ENCODE results near the gene THY1.

GRCh38 chr11:119406005-119406404 lies 17.0 kb downstream of the THY1 start:
- TF ChIP-seq CTCF (conservative IDR thresholded peaks at IDR 0.05; ENCODE audit: low read length) (no peak), EZH2phosphoT487 (IDR thresholded peaks at IDR 0.05; ENCODE audit: borderline replicate concordance, low read depth, low read length) (no peak)

Data from OCI-LY7 (cell line).